Keratinocyte (primary cell): ENCODE results near the gene CREB1. TPM values are rescaled to one million over a fixed set of nuclear protein-coding genes. Genes with fewer than 3 reads are reported as not detected.

Source experiments
- DNase-seq: peaks from one replicate; pipeline ENCODE4 v3.0.0-alpha.2; 2011; ENCODE audit warnings: low read depth, missing footprints, low spot score
- FAIRE-seq: peaks from 2 replicates; lab custom pipeline; 2011; peaks lifted over from hg19 to GRCh38; lab: Jason Lieb, UNC
- H2AFZ ChIP-seq: 2 replicates; pipeline ENCODE4 v1.6.0; 2012; ENCODE audit warnings: low read length, control low read depth, inconsistent platforms; ENCODE audit not compliant: control insufficient read depth
- H3K27ac ChIP-seq: 2 replicates; pipeline ENCODE4 v1.5.1; 2011; ENCODE audit warnings: low read length; ENCODE audit not compliant: control insufficient read depth, insufficient read depth
- H3K27me3 ChIP-seq: 3 replicates; pipeline ENCODE4 v1.6.0; 2011; ENCODE audit warnings: low read length; ENCODE audit not compliant: control insufficient read depth, insufficient read depth; ENCODE audit errors: extremely low read depth
- H3K36me3 ChIP-seq, 2 experiments: 2 replicates in 1 of 2; 3 replicates in 1 of 2; pipeline ENCODE4 v1.5.1; 2011; ENCODE audit warnings: low read length in 2 of 2, mild to moderate bottlenecking in 1 of 2; ENCODE audit not compliant: control insufficient read depth in 2 of 2, insufficient read depth in 2 of 2; ENCODE audit errors: extremely low read depth in 1 of 2
- H3K4me1 ChIP-seq: 3 replicates; pipeline ENCODE4 v1.5.1; 2011; ENCODE audit warnings: low read length; ENCODE audit not compliant: control insufficient read depth, insufficient read depth; ENCODE audit errors: extremely low read depth
- H3K4me2 ChIP-seq: 3 replicates; pipeline ENCODE4 v1.6.0; 2011; ENCODE audit warnings: low read depth, low read length; ENCODE audit not compliant: control insufficient read depth, insufficient read depth; ENCODE audit errors: extremely low read depth
- H3K4me3 ChIP-seq, 3 experiments: fragments of 200-600 bp in 1 of 3; sonication (generic) in 1 of 3; 2 replicates in 2 of 3; 3 replicates in 1 of 3; pipeline ENCODE4 v1.5.1; 2011 to 2016; ENCODE audit warnings: low read length in 3 of 3, mild to moderate bottlenecking in 3 of 3, control low read depth in 2 of 3, inconsistent platforms in 1 of 3, low read depth in 1 of 3, mixed read lengths in 1 of 3, mixed run types in 1 of 3, moderate library complexity in 1 of 3; ENCODE audit not compliant: control insufficient read depth in 2 of 3, insufficient read depth in 2 of 3; ENCODE audit errors: extremely low read depth in 1 of 3
- H3K79me2 ChIP-seq: 2 replicates; pipeline ENCODE4 v1.6.0; 2012; ENCODE audit warnings: low read length; ENCODE audit not compliant: control insufficient read depth, insufficient read depth
- H3K9ac ChIP-seq: 3 replicates; pipeline ENCODE4 v1.6.0; 2011; ENCODE audit warnings: low read length; ENCODE audit not compliant: control insufficient read depth, insufficient read depth; ENCODE audit errors: extremely low read depth
- H3K9me1 ChIP-seq: 3 replicates; pipeline ENCODE4 v1.6.0; 2011; ENCODE audit warnings: low read length; ENCODE audit not compliant: control insufficient read depth, insufficient read depth; ENCODE audit errors: extremely low read depth
- H3K9me3 ChIP-seq: 2 replicates; pipeline ENCODE4 v1.5.1; 2012; ENCODE audit warnings: low read depth, low read length; ENCODE audit not compliant: control insufficient read depth
- H4K20me1 ChIP-seq: 3 replicates; pipeline ENCODE4 v1.6.0; 2011; ENCODE audit warnings: low read length; ENCODE audit not compliant: control insufficient read depth, insufficient read depth; ENCODE audit errors: extremely low read depth
- CTCF ChIP-seq, 3 experiments: IDR thresholded peaks in 1 of 3; conservative IDR thresholded peaks in 1 of 3; optimal IDR thresholded peaks in 1 of 3; 2 replicates in 2 of 3; 3 replicates in 1 of 3; pipeline versions ENCODE3 to v1.5.1; 2011; ENCODE audit warnings: low read length in 3 of 3, mild to moderate bottlenecking in 3 of 3, moderate library complexity in 2 of 3, control low read depth in 1 of 3, inconsistent platforms in 1 of 3; ENCODE audit not compliant: insufficient read depth in 2 of 3; ENCODE audit errors: extremely low read depth in 1 of 3
- EZH2 ChIP-seq: IDR thresholded peaks from one replicate; pipeline ENCODE4 v1.6.1; 2012; ENCODE audit warnings: inconsistent platforms, mild to moderate bottlenecking, low read length, moderate library complexity
- dilution Hi-C: fragments of 300-500 bp; cut with MboI; formaldehyde crosslinking; loops from one replicate; pipeline ENCODE4 v1.7.0; 2020; ENCODE audit warnings: low sequenced_read_pairs; ENCODE audit not compliant: extremely low pct_ligation_motif_present
- polyA plus RNA-seq, 5 experiments: library from polyadenylated mRNA; depleted of rRNA in 3 of 5; stranded (reverse) in 3 of 5; stranded (forward) in 1 of 5; unstranded in 1 of 5; fragments of >200 nt; gene quantifications; 1 replicate in 1 of 5; 2 replicates in 3 of 5; 3 replicates in 1 of 5; pipeline versions ENCODE4 v1.2.1 to v1.2.3, GENCODE V29; 2011 to 2012; ENCODE audit warnings: missing spikeins in 2 of 5, low read depth in 1 of 5, low replicate concordance in 1 of 5

Gene CREB1
- polyA plus RNA-seq, 1 donor (not counting 4 experiments of a cell fraction or from before 2014, with no cell fraction given) = 38.9 TPM

GRCh38 chr2:207481924-207482323 is 47.8 kb upstream of the CREB1 start:
- peak; percentile 83 for FAIRE-seq
- TF ChIP-seq EZH2 (no peak), CTCF (optimal IDR thresholded peaks at IDR 0.05 in 1 of 3, IDR thresholded peaks at IDR 0.05 in 1 of 3, conservative IDR thresholded peaks at IDR 0.05 in 1 of 3; ENCODE audit: extremely low read depth in 1 of 3, insufficient read depth in 2 of 3, low read length in 3 of 3) (no peak)
- dilution Hi-C loops = no loop called here
- Histone ChIP-seq H3K27ac (no peak overlapping the region), H3K79me2 (no peaks in the 10 kb centered on the region), H2AFZ (peak overlapping the region; percentile 0), H3K9me1 (no peaks in the 10 kb centered on the region), H3K9ac (no peak overlapping the region), H3K4me3 (no peak overlapping the region), H3K4me1 (peaks cover 22% of the 10 kb centered on the region), H3K4me2 (peak overlapping the region; percentile 3), H3K36me3 (no peaks in the 10 kb centered on the region), H3K27me3 (no peaks in the 10 kb centered on the region), H3K9me3 (no peaks in the 10 kb centered on the region), H4K20me1 (no peaks in the 10 kb centered on the region)
- DNase-seq = no peak

GRCh38 chr2:207482630-207483029 is 47.1 kb upstream of the CREB1 start:
- Histone ChIP-seq H3K4me1 (peaks cover 23% of the 10 kb centered on the region), H3K27ac (no peak overlapping the region), H3K9ac (no peak overlapping the region), H3K27me3 (no peaks in the 10 kb centered on the region), H3K9me3 (no peaks in the 10 kb centered on the region), H3K4me2 (no peak overlapping the region), H3K4me3 (no peak overlapping the region), H2AFZ (no peak overlapping the region), H3K36me3 (no peaks in the 10 kb centered on the region), H4K20me1 (no peaks in the 10 kb centered on the region), H3K9me1 (no peaks in the 10 kb centered on the region), H3K79me2 (no peaks in the 10 kb centered on the region)
- TF ChIP-seq CTCF (optimal IDR thresholded peaks at IDR 0.05 in 1 of 3, IDR thresholded peaks at IDR 0.05 in 1 of 3, conservative IDR thresholded peaks at IDR 0.05 in 1 of 3; ENCODE audit: extremely low read depth in 1 of 3, insufficient read depth in 2 of 3, low read length in 3 of 3) = no peak
- dilution Hi-C loops = no loop called here
- FAIRE-seq (peak; percentile 5), DNase-seq (no peak)
